Activated T-cell treated with anti-CD3 and anti-CD28 coated beads for 4 hours (primary cell): ENCODE data around the gene KRTAP2-3.

Experiments
- DNase-seq: peaks from one replicate; pipeline ENCODE4 v3.0.0-alpha.2; 2020

KRTAP2-3 gene

GRCh38 chr17:41026715-41027471 is 33.0 kb downstream of the KRTAP2-3 start, which contains the start of gene KRTAP1-5:
KRTAP1-5 (minus strand) TSS chr17:41027208; CDS start chr17:41027155, 53 bp downstream.
- DNase-seq: no peak

DNA sequence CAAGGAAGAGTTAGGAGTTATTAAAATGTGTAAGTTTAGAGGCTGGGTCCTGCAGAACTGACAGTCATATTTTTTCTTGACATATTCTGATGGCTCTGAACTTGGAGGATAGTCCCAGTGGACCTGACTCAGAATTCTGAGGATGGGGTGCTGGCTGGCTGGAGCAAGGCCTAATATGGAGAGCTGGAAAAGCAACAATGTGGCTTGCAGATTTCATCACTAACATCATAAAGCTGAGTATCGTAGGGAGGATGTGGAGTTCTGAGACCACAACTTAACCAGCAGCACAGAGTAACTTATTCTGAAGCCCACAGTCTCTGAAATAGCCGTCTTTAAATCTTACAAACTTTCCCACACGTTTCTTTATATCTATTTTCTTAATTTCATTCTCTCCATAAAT is 35.2 kb downstream of the KRTAP2-3 start:
- DNase-seq: no peak

GRCh38 chr17:41020336-41020735 is 39.6 kb downstream of the KRTAP2-3 start:
- no peak for DNase-seq

DNA sequence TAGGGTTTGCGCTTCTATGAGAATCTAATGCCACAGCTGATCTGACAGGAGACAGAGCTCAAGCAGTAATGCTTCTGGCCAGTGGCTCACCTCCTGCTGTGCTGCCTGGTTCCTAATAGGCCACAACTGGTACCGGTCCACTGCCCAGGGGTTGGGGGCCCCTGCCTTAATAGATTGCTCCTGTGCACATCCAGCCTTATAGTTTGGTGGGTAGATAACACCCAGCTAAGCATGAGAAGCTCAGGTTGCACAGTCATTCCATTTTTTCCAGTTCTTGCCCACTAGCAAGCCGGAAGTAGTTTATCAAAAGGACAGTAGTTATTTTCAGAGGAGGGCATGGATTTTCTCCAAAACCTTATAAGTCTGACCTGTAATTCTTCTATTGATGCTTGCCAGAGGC is 40.5 kb downstream of the KRTAP2-3 start:
- no peak for DNase-seq

- DNase-seq: no peak
Measured at GRCh38 chr17:41018541-41018940, 41.4 kb downstream of the KRTAP2-3 start.

DNA sequence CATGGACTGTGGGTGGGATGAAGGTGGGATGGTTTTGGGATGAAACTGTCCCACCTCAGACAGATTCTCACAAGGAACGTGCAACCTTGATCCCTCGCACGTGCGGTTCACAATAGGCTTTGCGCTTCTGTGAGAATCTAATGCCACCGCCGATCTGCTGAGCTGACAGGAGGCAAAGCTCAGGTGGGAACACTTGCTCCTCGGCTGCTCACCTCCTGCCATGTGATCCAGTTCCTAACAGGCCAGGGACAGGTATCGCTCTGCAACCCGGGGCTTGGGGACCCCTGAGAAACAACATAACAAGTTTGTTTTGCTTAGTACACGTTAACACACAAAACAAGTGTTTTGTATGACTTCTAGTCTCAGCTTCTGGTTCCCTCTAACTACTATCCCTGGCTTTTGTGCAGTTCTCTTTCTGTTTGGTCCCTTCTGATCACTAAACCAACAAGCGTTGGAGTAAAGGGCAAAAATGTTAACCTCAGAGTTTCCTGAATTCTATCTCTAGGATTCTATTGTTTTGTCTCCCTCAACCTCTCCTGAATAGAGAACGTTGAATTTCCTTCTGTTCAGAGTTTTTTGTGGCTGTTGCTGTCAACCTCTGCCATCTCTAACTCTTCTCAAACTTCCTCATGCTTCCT is 43.2 kb downstream of the KRTAP2-3 start:
- no peak for DNase-seq

GRCh38 chr17:41015454-41015853 is 44.5 kb downstream of the KRTAP2-3 start:
- DNase-seq: no peak

DNA sequence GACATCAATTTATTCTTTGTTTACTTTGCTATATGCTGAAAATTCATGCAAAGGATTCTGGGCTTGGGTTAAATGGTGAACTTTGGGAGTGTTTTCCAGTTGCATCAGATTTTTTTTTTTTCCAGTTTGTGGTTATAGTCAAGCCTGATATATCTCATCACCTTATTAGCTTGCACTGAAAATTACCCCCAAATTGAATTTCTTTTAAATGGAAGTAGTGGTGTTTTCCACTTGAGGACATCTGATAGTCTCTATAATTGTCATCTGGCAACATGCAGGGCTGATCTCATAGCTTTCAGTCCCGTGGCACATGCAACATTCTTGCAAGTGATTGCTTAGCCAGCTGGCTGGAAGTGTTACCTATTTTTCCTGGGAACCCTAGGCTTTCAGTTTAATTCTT is 46.3 kb downstream of the KRTAP2-3 start:
- DNase-seq: no peak

- no peak for DNase-seq
Measured at GRCh38 chr17:41013181-41013580, 46.7 kb downstream of the KRTAP2-3 start.

- no peak for DNase-seq
Measured at GRCh38 chr17:41012326-41013120, 47.4 kb downstream of the KRTAP2-3 start.

DNA sequence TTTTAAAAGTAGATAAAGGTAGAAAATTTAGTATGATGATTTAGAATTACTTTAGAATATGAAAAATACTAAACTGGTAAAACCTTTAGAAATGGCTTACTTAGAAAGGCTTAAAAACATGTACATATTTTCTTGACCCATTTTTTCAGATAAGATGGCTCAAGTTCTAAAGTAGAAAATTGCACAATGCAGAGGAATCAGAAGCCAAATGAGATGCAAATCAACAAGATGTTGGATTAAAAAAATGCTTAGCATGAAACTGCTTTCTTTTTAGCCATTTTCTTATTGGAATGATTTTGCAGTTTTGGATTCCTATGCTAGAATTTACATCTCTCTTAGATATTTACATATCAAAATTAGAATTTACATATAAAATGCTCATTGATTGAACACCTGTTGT is 49.5 kb downstream of the KRTAP2-3 start:
- DNase-seq: no peak

- no peak for DNase-seq
Measured at GRCh38 chr17:41009936-41010335, 50.0 kb downstream of the KRTAP2-3 start.

DNA sequence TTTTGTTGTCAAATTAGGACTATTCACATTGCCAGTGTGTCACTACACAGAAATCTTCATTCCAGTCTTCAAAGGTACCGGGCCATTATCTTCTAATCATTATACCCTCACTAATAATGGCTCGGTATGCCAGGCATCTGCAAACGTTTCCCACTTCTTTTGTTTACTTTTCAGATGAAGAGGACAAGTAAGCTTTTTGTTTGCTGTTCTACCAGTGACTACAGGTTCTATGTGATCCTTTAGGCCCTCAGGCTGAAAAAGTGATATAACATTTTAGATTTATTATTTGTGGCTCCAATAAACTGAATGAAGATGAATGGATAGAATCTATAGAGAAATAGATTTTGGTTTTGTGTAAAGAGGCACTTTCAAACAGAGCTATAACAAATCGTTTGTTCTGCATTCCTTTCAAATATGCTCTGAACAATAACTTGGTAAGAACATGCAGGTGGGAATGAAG is 50.6 kb downstream of the KRTAP2-3 start:
- no peak for DNase-seq
